Stimulated activated CD4-positive, alpha-beta T cell treated with anti-CD3 and anti-CD28 coated beads, Interleukin-2, amount 100 ng/mL, for 4 hours (primary cell): ENCODE results near the gene KLHL40.

Experiments used
- DNase-seq: peaks from one replicate; pipeline ENCODE4 v3.0.0-alpha.2; 2020; ENCODE audit warnings: low read depth

The KLHL40 gene, protein sequence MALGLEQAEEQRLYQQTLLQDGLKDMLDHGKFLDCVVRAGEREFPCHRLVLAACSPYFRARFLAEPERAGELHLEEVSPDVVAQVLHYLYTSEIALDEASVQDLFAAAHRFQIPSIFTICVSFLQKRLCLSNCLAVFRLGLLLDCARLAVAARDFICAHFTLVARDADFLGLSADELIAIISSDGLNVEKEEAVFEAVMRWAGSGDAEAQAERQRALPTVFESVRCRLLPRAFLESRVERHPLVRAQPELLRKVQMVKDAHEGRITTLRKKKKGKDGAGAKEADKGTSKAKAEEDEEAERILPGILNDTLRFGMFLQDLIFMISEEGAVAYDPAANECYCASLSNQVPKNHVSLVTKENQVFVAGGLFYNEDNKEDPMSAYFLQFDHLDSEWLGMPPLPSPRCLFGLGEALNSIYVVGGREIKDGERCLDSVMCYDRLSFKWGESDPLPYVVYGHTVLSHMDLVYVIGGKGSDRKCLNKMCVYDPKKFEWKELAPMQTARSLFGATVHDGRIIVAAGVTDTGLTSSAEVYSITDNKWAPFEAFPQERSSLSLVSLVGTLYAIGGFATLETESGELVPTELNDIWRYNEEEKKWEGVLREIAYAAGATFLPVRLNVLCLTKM

DNA sequence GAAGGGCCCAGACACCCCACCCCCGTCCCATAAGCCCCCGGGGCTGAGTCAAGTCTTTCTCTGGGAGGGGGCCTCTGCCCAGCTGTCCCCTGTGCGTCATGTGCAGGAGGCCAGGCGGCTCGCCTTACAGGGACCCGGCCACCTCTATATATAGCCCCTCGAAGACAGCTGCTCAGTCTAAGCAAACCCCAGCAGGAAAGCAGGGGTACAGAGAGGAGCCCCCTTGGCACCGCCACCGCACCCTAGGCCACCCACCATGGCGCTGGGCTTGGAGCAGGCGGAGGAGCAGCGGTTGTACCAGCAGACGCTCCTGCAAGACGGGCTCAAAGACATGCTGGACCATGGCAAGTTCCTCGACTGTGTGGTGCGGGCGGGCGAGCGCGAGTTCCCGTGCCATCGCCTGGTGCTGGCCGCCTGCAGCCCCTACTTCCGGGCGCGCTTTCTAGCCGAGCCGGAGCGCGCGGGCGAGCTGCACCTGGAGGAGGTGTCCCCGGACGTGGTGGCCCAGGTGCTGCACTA, at the start of gene KLHL40:
Gene KLHL40 (plus strand): TSS at position 175 of the 519 bp plus-strand sequence. CDS start 82 bp downstream, at position 257.
- DNase-seq, result no peak

DNA sequence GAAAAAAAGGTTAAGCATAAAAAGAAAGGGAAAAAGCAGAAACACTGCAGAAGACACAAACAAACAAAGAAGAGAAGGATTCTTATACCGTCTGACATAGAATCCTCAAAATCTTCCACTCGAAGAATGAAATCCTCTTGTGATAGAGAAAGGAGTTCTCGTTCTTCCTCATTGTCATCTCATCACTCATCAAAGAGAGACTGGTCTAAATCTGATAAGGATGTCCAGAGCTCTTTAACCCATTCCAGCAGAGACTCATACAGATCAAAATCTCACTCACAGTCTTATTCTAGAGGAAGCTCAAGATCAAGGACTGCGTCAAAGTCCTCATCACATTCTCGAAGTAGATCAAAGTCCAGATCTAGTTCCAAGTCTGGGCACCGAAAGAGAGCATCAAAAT, 48.3 kb upstream of the KLHL40 start:
- DNase-seq, result no peak

DNA sequence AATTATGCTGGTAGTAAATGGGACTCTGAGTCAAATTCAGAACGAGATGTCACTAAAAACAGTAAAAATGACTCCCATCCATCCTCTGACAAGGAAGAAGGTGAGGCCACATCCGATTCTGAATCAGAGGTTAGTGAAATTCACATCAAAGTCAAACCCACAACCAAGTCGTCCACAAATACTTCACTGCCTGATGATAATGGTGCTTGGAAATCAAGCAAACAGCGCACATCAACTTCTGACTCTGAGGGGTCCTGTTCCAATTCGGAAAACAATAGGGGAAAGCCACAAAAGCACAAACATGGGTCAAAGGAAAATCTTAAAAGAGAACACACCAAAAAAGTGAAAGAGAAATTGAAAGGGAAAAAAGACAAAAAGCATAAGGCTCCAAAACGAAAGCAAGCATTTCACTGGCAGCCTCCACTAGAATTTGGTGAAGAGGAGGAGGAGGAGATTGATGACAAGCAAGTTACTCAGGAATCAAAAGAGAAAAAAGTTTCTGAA, 46.9 kb upstream of the KLHL40 start:
- no peak for DNase-seq

DNA sequence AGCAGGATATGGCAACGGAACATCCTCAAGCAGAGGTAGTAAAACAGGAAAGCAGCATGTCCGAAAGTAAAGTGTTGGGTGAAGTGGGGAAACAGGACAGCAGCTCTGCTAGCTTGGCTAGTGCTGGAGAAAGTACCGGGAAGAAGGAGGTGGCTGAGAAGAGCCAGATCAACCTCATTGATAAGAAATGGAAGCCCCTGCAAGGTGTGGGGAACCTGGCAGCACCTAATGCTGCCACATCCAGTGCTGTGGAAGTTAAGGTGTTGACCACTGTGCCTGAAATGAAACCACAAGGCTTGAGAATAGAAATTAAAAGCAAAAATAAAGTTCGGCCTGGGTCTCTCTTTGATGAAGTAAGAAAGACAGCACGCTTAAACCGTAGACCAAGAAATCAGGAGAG, 46.1 kb upstream of the KLHL40 start:
- DNase-seq, result no peak

GRCh38 chr3:42640129-42640528, 45.2 kb upstream of the KLHL40 start:
- no peak for DNase-seq

- DNase-seq, result no peak
Observed at GRCh38 chr3:42640771-42641370, 44.5 kb upstream of the KLHL40 start.

- no peak for DNase-seq
Observed at GRCh38 chr3:42647821-42648459, 37.4 kb upstream of the KLHL40 start.

DNA sequence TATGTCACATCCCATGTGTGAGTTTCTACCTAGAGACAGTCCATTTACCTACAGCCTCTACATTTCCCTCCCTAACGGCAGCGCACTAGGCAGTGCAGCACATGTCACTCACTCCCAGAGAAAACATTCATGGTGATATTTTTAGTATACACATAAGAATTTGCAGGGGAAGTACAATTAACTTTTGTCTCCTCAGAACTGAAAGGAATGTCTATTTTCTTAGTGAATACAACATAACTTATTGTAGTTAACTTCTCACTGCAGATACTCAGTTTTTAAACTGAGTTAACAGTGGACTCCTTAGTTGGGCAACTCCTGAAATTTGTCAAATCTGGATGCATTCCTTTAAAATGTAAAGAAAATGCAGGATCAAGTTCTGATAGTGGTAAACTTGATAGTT, 36.3 kb upstream of the KLHL40 start:
- no peak for DNase-seq

- no peak for DNase-seq
Observed at GRCh38 chr3:42649783-42650182, 35.6 kb upstream of the KLHL40 start.

- no peak for DNase-seq
Observed at GRCh38 chr3:42651248-42652091, 33.9 kb upstream of the KLHL40 start.

- no peak for DNase-seq
Observed at GRCh38 chr3:42652251-42652610, 33.1 kb upstream of the KLHL40 start.

DNA sequence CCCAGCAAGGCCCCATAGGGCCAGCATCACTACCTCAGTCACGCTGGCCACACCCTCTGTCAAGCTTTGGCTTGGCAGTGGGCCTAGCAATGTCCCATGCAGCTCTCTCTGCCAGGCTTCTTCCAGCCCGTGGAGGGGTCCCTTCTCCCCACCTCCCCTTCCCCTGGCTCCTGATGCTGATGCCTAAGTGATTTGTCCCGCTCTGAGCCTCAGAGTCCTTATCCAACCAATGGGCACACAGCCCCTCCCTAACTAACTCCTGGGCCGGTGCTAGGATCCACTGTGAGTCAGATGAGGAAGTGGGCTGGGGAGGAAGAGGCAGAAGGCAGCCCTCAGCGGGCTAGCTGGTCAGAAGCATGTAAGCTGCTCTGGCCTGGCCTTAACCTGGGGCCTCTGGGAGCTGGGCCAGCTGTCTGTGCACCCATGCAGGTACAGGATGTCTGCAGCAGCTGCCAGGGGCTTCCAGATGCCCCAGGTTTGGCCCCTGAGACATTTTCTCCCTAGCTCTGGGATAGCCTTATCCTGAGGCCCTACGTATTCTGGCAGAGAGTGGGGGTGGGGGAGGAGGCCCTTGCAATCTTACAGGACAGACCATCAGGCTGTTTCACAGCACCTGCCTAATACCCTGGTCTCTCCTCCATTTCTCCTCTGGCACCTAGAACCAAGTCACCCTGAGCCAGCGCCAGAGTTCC, 32.6 kb upstream of the KLHL40 start:
- no peak for DNase-seq

GRCh38 chr3:42653303-42653559, 32.1 kb upstream of the KLHL40 start:
- no peak for DNase-seq

GRCh38 chr3:42653560-42654330, 31.6 kb upstream of the KLHL40 start, which contains the start of gene ZBTB47:
Gene ZBTB47, plus strand, starts transcription at chr3:42653697. Its CDS starts 4,659 bp downstream, at chr3:42658356.
- no peak for DNase-seq

GRCh38 chr3:42654331-42655201, 30.8 kb upstream of the KLHL40 start:
- DNase-seq, result no peak

DNA sequence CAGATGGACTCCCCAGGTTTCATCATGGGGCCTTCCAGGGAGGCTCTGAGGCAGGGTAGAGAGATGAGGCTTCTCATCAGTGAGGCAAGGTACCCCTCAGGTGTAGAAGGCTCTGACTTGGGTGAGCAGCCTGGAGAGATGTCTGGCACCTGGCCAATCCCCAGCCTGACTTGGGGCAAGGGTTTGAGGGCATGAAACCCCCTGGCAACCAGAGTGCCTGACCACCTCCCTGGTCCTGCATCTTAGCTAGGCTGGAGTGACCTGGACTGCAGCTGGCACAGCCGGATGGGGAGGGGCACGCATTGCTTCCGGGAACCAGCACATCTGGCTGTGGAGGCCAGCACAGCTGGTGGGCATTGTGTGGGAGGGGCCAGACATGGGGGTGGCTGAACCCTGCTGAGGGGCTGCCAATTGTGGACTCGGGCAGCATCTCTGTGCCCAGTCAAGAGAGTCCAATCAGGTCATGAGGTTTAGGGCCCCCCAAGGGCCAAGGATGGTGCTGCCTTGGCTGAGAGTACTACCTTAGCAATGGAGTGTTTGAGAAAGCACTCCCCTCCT, 29.9 kb upstream of the KLHL40 start:
- DNase-seq, result no peak

- no peak for DNase-seq
Observed at GRCh38 chr3:42655980-42656679, 29.2 kb upstream of the KLHL40 start.
